IgD-negative memory B cell (primary cell): ENCODE measurements around the gene KCNJ3. TPM values are rescaled to one million over a fixed set of nuclear protein-coding genes. Genes with fewer than 3 reads are reported as not detected.
A peak's percentile ranks its signal among the peaks of the same experiment; 100 is the strongest.

Source experiments
- H3K27ac Mint-ChIP-seq, 3 donors: one replicate each; pipeline ENCODE4 v1.8.0; 2020 to 2022; ENCODE audit warnings: mild to moderate bottlenecking in 3 of 3, mixed read lengths in 3 of 3, moderate library complexity in 1 of 3
- H3K27me3 Mint-ChIP-seq: one replicate; pipeline ENCODE4 v1.8.0; 2021; ENCODE audit warnings: mixed read lengths
- H3K36me3 Mint-ChIP-seq: one replicate; pipeline ENCODE4 v1.8.0; 2020; ENCODE audit warnings: mild to moderate bottlenecking, mixed read lengths
- H3K4me1 Mint-ChIP-seq, 3 donors: one replicate each; pipeline ENCODE4 v1.8.0; 2020 to 2022; ENCODE audit warnings: mixed read lengths in 3 of 3, mild to moderate bottlenecking in 1 of 3
- H3K4me3 Mint-ChIP-seq, 4 donors: one replicate each; pipeline ENCODE4 v1.8.0; 2020 to 2022; ENCODE audit warnings: mild to moderate bottlenecking in 4 of 4, mixed read lengths in 4 of 4, moderate library complexity in 3 of 4
- H3K9me3 Mint-ChIP-seq, 3 donors: one replicate each; pipeline ENCODE4 v1.8.0; 2020 to 2021; ENCODE audit warnings: mixed read lengths in 3 of 3, mild to moderate bottlenecking in 1 of 3
- polyA plus RNA-seq: library from polyadenylated mRNA; unstranded; fragments of 300-500 nt; fragmentation: Illumina TruSeq; gene quantifications from one replicate; pipeline ENCODE4 v1.2.3, GENCODE V29; 2021

KCNJ3 gene
- polyA plus RNA-seq, 1 donor from 2014 or later, result not detected

- Mint-ChIP-seq H3K4me3 (peak overlapping the region in 3 of 4 donors; percentile 12 to 85 (median 25)), H3K36me3 (no peaks in the 10 kb centered on the region), H3K27ac (no peak overlapping the region), H3K9me3 (peaks cover 0 to 4% (median 4%) of the 10 kb centered on the region in 3 donors), H3K27me3 (peaks cover 25% of the 10 kb centered on the region), H3K4me1 (peaks cover 0 to 5% (median 0%) of the 10 kb centered on the region in 3 donors)
These were observed 1.6 kb upstream of the KCNJ3 start for GRCh38 chr2:154696810-154697417.

- Mint-ChIP-seq H3K9me3 (peaks cover 0 to 4% (median 4%) of the 10 kb centered on the region in 3 donors), H3K27me3 (peaks cover 25% of the 10 kb centered on the region), H3K36me3 (no peaks in the 10 kb centered on the region), H3K4me1 (peaks cover 0 to 5% (median 0%) of the 10 kb centered on the region in 3 donors), H3K27ac (no peak overlapping the region), H3K4me3 (peak overlapping the region in 3 of 4 donors; percentile 46 to 85 (median 74))
These were observed 860 bp upstream of the KCNJ3 start for GRCh38 chr2:154697418-154698252.

GRCh38 chr2:154698721-154699574 lies 453 bp downstream of the KCNJ3 start:
- H3K27me3 Mint-ChIP-seq, result peaks cover 23% of the 10 kb centered on the region

GRCh38 chr2:154699575-154699930 lies 1.1 kb downstream of the KCNJ3 start:
- Mint-ChIP-seq H3K4me3 (peak overlapping the region in 2 of 4 donors; percentile 1 to 85), H3K36me3 (no peaks in the 10 kb centered on the region), H3K27ac (no peak overlapping the region), H3K9me3 (peaks cover 0 to 4% (median 4%) of the 10 kb centered on the region in 3 donors), H3K4me1 (peaks cover 0 to 5% (median 0%) of the 10 kb centered on the region in 3 donors), H3K27me3 (peaks cover 23% of the 10 kb centered on the region)

More at GRCh38 chr2:154698721-154699574, 453 bp downstream of the KCNJ3 start:
- Mint-ChIP-seq H3K9me3 (peaks cover 0 to 4% (median 4%) of the 10 kb centered on the region in 3 donors), H3K27ac (no peak overlapping the region), H3K4me1 (peaks cover 0 to 5% (median 0%) of the 10 kb centered on the region in 3 donors), H3K36me3 (no peaks in the 10 kb centered on the region), H3K4me3 (peak overlapping the region; percentile 40 to 91 (median 82))

GRCh38 chr2:154700136-154700535 lies 1.6 kb downstream of the KCNJ3 start:
- H3K4me1 Mint-ChIP-seq, result peaks cover 0 to 5% (median 0%) of the 10 kb centered on the region in 3 donors
- H3K36me3 Mint-ChIP-seq, result peaks cover 1% of the 10 kb centered on the region
- no peak overlapping the region for H3K4me3 Mint-ChIP-seq
- H3K27ac Mint-ChIP-seq, result no peak overlapping the region
- H3K9me3 Mint-ChIP-seq, result peaks cover 0 to 4% (median 4%) of the 10 kb centered on the region in 3 donors
- H3K27me3 Mint-ChIP-seq, result peaks cover 22% of the 10 kb centered on the region

- Mint-ChIP-seq H3K4me3 (no peak overlapping the region), H3K4me1 (no peaks in the 10 kb centered on the region), H3K27me3 (no peaks in the 10 kb centered on the region), H3K27ac (no peak overlapping the region), H3K9me3 (no peaks in the 10 kb centered on the region), H3K36me3 (peaks cover 1% of the 10 kb centered on the region)
These were observed 6.5 kb downstream of the KCNJ3 start for GRCh38 chr2:154704991-154705390.

GRCh38 chr2:154706660-154707059 lies 8.2 kb downstream of the KCNJ3 start:
- Mint-ChIP-seq H3K27ac (no peak overlapping the region), H3K27me3 (no peaks in the 10 kb centered on the region), H3K4me1 (no peaks in the 10 kb centered on the region), H3K36me3 (peaks cover 1% of the 10 kb centered on the region), H3K9me3 (no peaks in the 10 kb centered on the region), H3K4me3 (no peak overlapping the region)

- Mint-ChIP-seq H3K9me3 (no peaks in the 10 kb centered on the region), H3K4me1 (no peaks in the 10 kb centered on the region), H3K4me3 (no peak overlapping the region), H3K27ac (no peak overlapping the region), H3K27me3 (no peaks in the 10 kb centered on the region), H3K36me3 (peaks cover 1% of the 10 kb centered on the region)
These were observed 9.6 kb downstream of the KCNJ3 start for GRCh38 chr2:154707994-154708575.

GRCh38 chr2:154709215-154709614 lies 10.7 kb downstream of the KCNJ3 start:
- Mint-ChIP-seq H3K4me1 (no peaks in the 10 kb centered on the region), H3K27ac (no peak overlapping the region), H3K27me3 (no peaks in the 10 kb centered on the region), H3K36me3 (peaks cover 1% of the 10 kb centered on the region), H3K4me3 (no peak overlapping the region), H3K9me3 (no peaks in the 10 kb centered on the region)

GRCh38 chr2:154710078-154710477 lies 11.6 kb downstream of the KCNJ3 start:
- no peak overlapping the region for H3K27ac Mint-ChIP-seq
- no peaks in the 10 kb centered on the region for H3K4me1 Mint-ChIP-seq
- H3K36me3 Mint-ChIP-seq, result no peaks in the 10 kb centered on the region
- no peaks in the 10 kb centered on the region for H3K27me3 Mint-ChIP-seq
- no peak overlapping the region for H3K4me3 Mint-ChIP-seq
- H3K9me3 Mint-ChIP-seq, result no peaks in the 10 kb centered on the region

GRCh38 chr2:154710685-154711084 lies 12.2 kb downstream of the KCNJ3 start:
- H3K4me3 Mint-ChIP-seq, result no peak overlapping the region
- no peaks in the 10 kb centered on the region for H3K36me3 Mint-ChIP-seq
- H3K27me3 Mint-ChIP-seq, result no peaks in the 10 kb centered on the region
- no peaks in the 10 kb centered on the region for H3K9me3 Mint-ChIP-seq
- no peaks in the 10 kb centered on the region for H3K4me1 Mint-ChIP-seq
- no peak overlapping the region for H3K27ac Mint-ChIP-seq

- H3K4me3 Mint-ChIP-seq, result no peak overlapping the region
- H3K27me3 Mint-ChIP-seq, result no peaks in the 10 kb centered on the region
- H3K36me3 Mint-ChIP-seq, result no peaks in the 10 kb centered on the region
- no peaks in the 10 kb centered on the region for H3K4me1 Mint-ChIP-seq
- no peaks in the 10 kb centered on the region for H3K9me3 Mint-ChIP-seq
- no peak overlapping the region for H3K27ac Mint-ChIP-seq
These were observed 15.2 kb downstream of the KCNJ3 start for GRCh38 chr2:154713675-154714074.

- H3K9me3 Mint-ChIP-seq, result no peaks in the 10 kb centered on the region
- H3K27me3 Mint-ChIP-seq, result no peaks in the 10 kb centered on the region
- H3K4me1 Mint-ChIP-seq, result peaks cover 0 to 4% (median 0%) of the 10 kb centered on the region in 3 donors
- no peak overlapping the region for H3K27ac Mint-ChIP-seq
- no peak overlapping the region for H3K4me3 Mint-ChIP-seq
- no peaks in the 10 kb centered on the region for H3K36me3 Mint-ChIP-seq
These were observed 22.2 kb downstream of the KCNJ3 start for GRCh38 chr2:154720651-154721050.

GRCh38 chr2:154724194-154724797 lies 25.8 kb downstream of the KCNJ3 start:
- Mint-ChIP-seq H3K27me3 (no peaks in the 10 kb centered on the region), H3K4me1 (peaks cover 0 to 4% (median 0%) of the 10 kb centered on the region in 3 donors), H3K9me3 (peaks cover 0 to 4% (median 0%) of the 10 kb centered on the region in 3 donors), H3K4me3 (no peak overlapping the region), H3K36me3 (no peaks in the 10 kb centered on the region), H3K27ac (no peak overlapping the region)
